Breast epithelium (tissue), 4 donors: ENCODE results near the gene WDR54. TPM values are rescaled to one million over a fixed set of nuclear protein-coding genes. Genes with fewer than 3 reads are reported as not detected.
A peak's percentile ranks its signal among the peaks of the same experiment; 100 is the strongest.

Source experiments
- DNase-seq, 2 donors: peaks; one replicate each; pipeline ENCODE4 v3.0.0-alpha.2; 2019; ENCODE audit warnings: low spot score in 2 of 2
- H3K27ac ChIP-seq, 2 donors: fragments of 200-600 bp; sonication (generic) in 1 of 2; one replicate each; pipeline ENCODE4 v1.5.1; 2016 to 2019; ENCODE audit warnings: mild to moderate bottlenecking in 1 of 2
- H3K27me3 ChIP-seq, 2 donors: fragments of 200-600 bp; sonication (generic) in 1 of 2; one replicate each; pipeline versions ENCODE4 v1.5.1 to v1.6.0; 2017 to 2019; ENCODE audit warnings: control low read depth in 1 of 2, mild to moderate bottlenecking in 1 of 2
- H3K36me3 ChIP-seq: fragments of 200-600 bp; one replicate; pipeline ENCODE4 v1.5.1; 2019
- H3K4me1 ChIP-seq, 2 donors: fragments of 200-600 bp; sonication (generic); one replicate each; pipeline ENCODE4 v1.5.1; 2016 to 2019; ENCODE audit warnings: control low read depth in 1 of 2
- H3K4me3 ChIP-seq, 3 donors: fragments of 200-600 bp; sonication (generic); 1 replicate in 2 of 3; 2 replicates in 1 of 3; pipeline ENCODE4 v1.5.1; 2016 to 2019; ENCODE audit warnings: mild to moderate bottlenecking in 3 of 3, moderate library complexity in 2 of 3
- H3K9me3 ChIP-seq, 2 donors: fragments of 200-600 bp; sonication (generic) in 1 of 2; one replicate each; pipeline ENCODE4 v1.5.1; 2016 to 2019; ENCODE audit warnings: control low read depth in 1 of 2
- CTCF ChIP-seq, 3 donors: fragments of 450-650 bp; IDR thresholded peaks; one replicate each; pipeline ENCODE4 v1.5.1; 2016 to 2017; ENCODE audit warnings: antibody characterized with exemption in 3 of 3, mild to moderate bottlenecking in 3 of 3, moderate library complexity in 3 of 3
- POLR2A ChIP-seq: fragments of 450-650 bp; IDR thresholded peaks from one replicate; pipeline ENCODE4 v1.6.1; 2016; ENCODE audit warnings: antibody characterized with exemption, mild to moderate bottlenecking, moderate library complexity
- POLR2AphosphoS5 ChIP-seq, 3 donors: sonication (generic); formaldehyde crosslinking; IDR thresholded peaks; one replicate each; pipeline ENCODE4 v1.6.1; 2017; ENCODE audit warnings: antibody characterized with exemption in 3 of 3
- intact Hi-C: fragments of 100-400 bp; cut with DNase I; formaldehyde crosslinking; loops from one replicate; pipeline ENCODE4 v1.15.1; 2023; ENCODE audit warnings: low total_unique reads
- total RNA-seq, 3 donors: library from RNA; depleted of rRNA; stranded (reverse); fragments of >200 nt; gene quantifications; one replicate each; pipeline ENCODE4 v1.1.0, GENCODE V29; 2016

Gene WDR54
- total RNA-seq, 3 donors from 2014 or later: 6.7 to 13.1 (median 9.4) TPM

GRCh38 chr2:74383254-74383653 lies 38.3 kb upstream of the WDR54 start:
- peaks cover 0 to 24% of the 10 kb centered on the region in 2 donors for H3K4me1 ChIP-seq
- H3K4me3 ChIP-seq: no peak overlapping the region
- no peaks in the 10 kb centered on the region for H3K36me3 ChIP-seq
- no peaks in the 10 kb centered on the region for H3K27me3 ChIP-seq
- TF ChIP-seq POLR2A (no peak), POLR2AphosphoS5 (IDR thresholded peaks at IDR 0.05) (no peak), CTCF (IDR thresholded peaks at IDR 0.05) (no peak)
- H3K9me3 ChIP-seq: no peaks in the 10 kb centered on the region
- peak overlapping the region in 1 of 2 donors; percentile 50 for H3K27ac ChIP-seq
- intact Hi-C loops: no loop called here
- peak in 1 of 2 donors; percentile 20 for DNase-seq

- Histone ChIP-seq H3K4me3 (no peak overlapping the region), H3K4me1 (peaks cover 3 to 24% of the 10 kb centered on the region in 2 donors), H3K9me3 (no peaks in the 10 kb centered on the region), H3K36me3 (no peaks in the 10 kb centered on the region), H3K27ac (peak overlapping the region in 1 of 2 donors; percentile 50), H3K27me3 (no peaks in the 10 kb centered on the region)
- TF ChIP-seq POLR2AphosphoS5 (IDR thresholded peaks at IDR 0.05): no peak
- no peak for TF ChIP-seq CTCF (IDR thresholded peaks at IDR 0.05)
- TF ChIP-seq POLR2A: no peak
- intact Hi-C loops: no loop called here
- DNase-seq: no peak
Measured at GRCh38 chr2:74384051-74384450, 37.5 kb upstream of the WDR54 start.

- Histone ChIP-seq H3K4me1 (peaks cover 4 to 22% of the 10 kb centered on the region in 2 donors), H3K36me3 (no peaks in the 10 kb centered on the region), H3K27ac (peak overlapping the region in 1 of 2 donors; percentile 50), H3K4me3 (no peak overlapping the region), H3K27me3 (no peaks in the 10 kb centered on the region), H3K9me3 (no peaks in the 10 kb centered on the region)
- intact Hi-C loops: no loop called here
- TF ChIP-seq CTCF (IDR thresholded peaks at IDR 0.05) (no peak), POLR2AphosphoS5 (IDR thresholded peaks at IDR 0.05) (no peak), POLR2A (no peak)
- DNase-seq: no peak
Measured at GRCh38 chr2:74385396-74385795, 36.1 kb upstream of the WDR54 start.

GRCh38 chr2:74387346-74387745 lies 34.2 kb upstream of the WDR54 start:
- Histone ChIP-seq H3K4me3 (no peak overlapping the region), H3K27me3 (no peaks in the 10 kb centered on the region), H3K27ac (peak overlapping the region in 1 of 2 donors; percentile 9), H3K9me3 (no peaks in the 10 kb centered on the region), H3K36me3 (no peaks in the 10 kb centered on the region), H3K4me1 (peaks cover 4 to 15% of the 10 kb centered on the region in 2 donors)
- no peak for DNase-seq
- intact Hi-C loops: no loop called here
- TF ChIP-seq CTCF (IDR thresholded peaks at IDR 0.05): no peak
- TF ChIP-seq POLR2AphosphoS5 (IDR thresholded peaks at IDR 0.05): no peak
- no peak for TF ChIP-seq POLR2A

GRCh38 chr2:74390606-74391005 lies 30.9 kb upstream of the WDR54 start:
- no peak overlapping the region for H3K27ac ChIP-seq
- peak overlapping the region; percentile 92 to 97 (median 96) for H3K4me3 ChIP-seq
- peaks cover 4 to 9% of the 10 kb centered on the region in 2 donors for H3K4me1 ChIP-seq
- H3K36me3 ChIP-seq: no peaks in the 10 kb centered on the region
- DNase-seq: no peak
- intact Hi-C loops: no loop called here
- no peaks in the 10 kb centered on the region for H3K27me3 ChIP-seq
- TF ChIP-seq POLR2AphosphoS5 (IDR thresholded peaks at IDR 0.05) (no peak), CTCF (IDR thresholded peaks at IDR 0.05) (no peak), POLR2A (no peak)
- H3K9me3 ChIP-seq: no peaks in the 10 kb centered on the region
